HEK293T (cell line): ENCODE data around the gene KMT2E.

Source experiments
- CTCF ChIA-PET: fragments of 350-600 bp; formaldehyde crosslinking; extraction: SDS; loops from one replicate; lab custom pipeline; 2021; ENCODE audit warnings: antibody characterized with exemption, inconsistent platforms; lab: Yijun Ruan, JAX
- POLR2A ChIA-PET: fragments of 350-600 bp; formaldehyde crosslinking; extraction: SDS; loops from one replicate; lab custom pipeline; 2020; ENCODE audit warnings: antibody characterized with exemption, inconsistent platforms; lab: Yijun Ruan, JAX
- DNase-seq: peaks from one replicate; pipeline ENCODE4 v3.0.0; 2012; ENCODE audit warnings: mixed read lengths; ENCODE audit errors: extremely low spot score
- ARNT ChIP-seq: fragments of 450-650 bp; IDR thresholded peaks from 2 replicates; pipeline ENCODE4 v1.6.1; 2017; ENCODE audit warnings: mild to moderate bottlenecking
- BHLHE40 ChIP-seq: fragments of 450-650 bp; IDR thresholded peaks from 2 replicates; pipeline ENCODE4 v1.6.1; 2016; ENCODE audit warnings: mild to moderate bottlenecking, moderate library complexity, borderline replicate concordance
- CTBP1 ChIP-seq: fragments of 450-650 bp; IDR thresholded peaks from 2 replicates; pipeline ENCODE4 v1.6.1; 2016; ENCODE audit warnings: borderline replicate concordance
- ELF4 ChIP-seq: fragments of 450-650 bp; IDR thresholded peaks from 2 replicates; pipeline ENCODE4 v1.6.1; 2017; ENCODE audit warnings: antibody characterized with exemption
- FOXA1 ChIP-seq: fragments of 450-650 bp; IDR thresholded peaks from 2 replicates; pipeline ENCODE4 v1.6.1; 2016; ENCODE audit warnings: mild to moderate bottlenecking
- FOXK2 ChIP-seq: fragments of 450-650 bp; IDR thresholded peaks from 2 replicates; pipeline ENCODE4 v1.6.1; 2016; ENCODE audit warnings: mild to moderate bottlenecking
- FOXM1 ChIP-seq: fragments of 450-650 bp; IDR thresholded peaks from 2 replicates; pipeline ENCODE4 v1.6.1; 2017; ENCODE audit warnings: mild to moderate bottlenecking, borderline replicate concordance
- HDGF ChIP-seq: fragments of 450-650 bp; IDR thresholded peaks from 2 replicates; pipeline ENCODE4 v1.6.1; 2017; ENCODE audit warnings: antibody characterized with exemption, borderline replicate concordance
- L3MBTL2 ChIP-seq: fragments of 450-650 bp; conservative IDR thresholded peaks from 2 replicates; pipeline ENCODE4 v1.6.1; 2016; ENCODE audit warnings: mild to moderate bottlenecking
- LEF1 ChIP-seq: fragments of 450-650 bp; IDR thresholded peaks from 2 replicates; pipeline ENCODE4 v1.6.1; 2017; ENCODE audit warnings: mild to moderate bottlenecking, borderline replicate concordance
- NFRKB ChIP-seq: fragments of 450-650 bp; IDR thresholded peaks from 2 replicates; pipeline ENCODE4 v1.6.1; 2016; ENCODE audit warnings: mild to moderate bottlenecking, moderate library complexity
- SP1 ChIP-seq: fragments of 450-650 bp; IDR thresholded peaks from 2 replicates; pipeline ENCODE4 v1.6.1; 2017
- SUZ12 ChIP-seq: fragments of 450-650 bp; IDR thresholded peaks from 2 replicates; pipeline ENCODE4 v1.6.1; 2016; ENCODE audit warnings: mild to moderate bottlenecking
- TARDBP ChIP-seq: fragments of 450-650 bp; IDR thresholded peaks from 2 replicates; pipeline ENCODE4 v1.6.1; 2016
- ZNF384 ChIP-seq: fragments of 450-650 bp; IDR thresholded peaks from 2 replicates; pipeline ENCODE4 v1.6.1; 2016
- TF ChIP-seq, protein P1 (sequence below): fragments of 450-650 bp; IDR thresholded peaks from 2 replicates; pipeline ENCODE4 v1.6.1; 2016

The KMT2E gene

DNA sequence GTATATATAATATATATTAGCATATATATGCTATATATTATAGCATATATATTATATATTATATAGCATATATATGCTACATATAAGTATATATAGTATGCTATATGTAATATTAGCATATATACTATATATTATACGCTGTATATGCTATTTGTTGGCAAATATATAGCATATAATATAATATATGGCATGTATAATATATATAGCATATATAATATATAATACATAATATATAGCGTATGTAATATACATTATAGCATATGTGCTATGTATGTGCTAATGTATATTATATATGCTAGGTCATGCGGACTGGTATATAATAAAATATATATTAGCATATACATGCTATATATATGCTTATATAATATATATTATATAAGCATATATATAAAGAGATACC is 72.8 kb downstream of the KMT2E start:
- DNase-seq, result no peak
- ChIA-PET CTCF (no interaction called here), POLR2A (no interaction called here)
- TF ChIP-seq FOXA1 (no peak), L3MBTL2 (no peak)

DNA sequence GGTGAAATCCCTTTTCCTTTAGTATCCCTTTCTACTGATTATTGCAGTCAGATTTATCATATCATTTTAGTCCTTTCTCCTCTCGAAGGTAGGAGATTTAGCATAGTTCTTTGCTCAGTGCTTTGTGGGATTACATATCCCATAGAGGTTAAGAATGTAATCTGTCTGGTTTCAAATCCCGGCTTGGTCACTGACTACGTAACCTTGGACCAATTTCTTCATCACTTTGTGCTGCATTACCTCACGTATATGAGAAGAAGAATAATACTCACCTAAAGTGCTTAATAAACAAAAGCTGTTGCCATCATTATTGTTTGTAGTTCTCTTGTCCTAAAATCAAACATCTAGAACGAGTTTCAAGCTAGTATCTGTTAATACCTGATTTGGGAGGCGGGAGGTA is 74.0 kb downstream of the KMT2E start:
- DNase-seq, result no peak
- ChIA-PET CTCF (no interaction called here), POLR2A (no interaction called here)
- TF ChIP-seq, protein P1, sequence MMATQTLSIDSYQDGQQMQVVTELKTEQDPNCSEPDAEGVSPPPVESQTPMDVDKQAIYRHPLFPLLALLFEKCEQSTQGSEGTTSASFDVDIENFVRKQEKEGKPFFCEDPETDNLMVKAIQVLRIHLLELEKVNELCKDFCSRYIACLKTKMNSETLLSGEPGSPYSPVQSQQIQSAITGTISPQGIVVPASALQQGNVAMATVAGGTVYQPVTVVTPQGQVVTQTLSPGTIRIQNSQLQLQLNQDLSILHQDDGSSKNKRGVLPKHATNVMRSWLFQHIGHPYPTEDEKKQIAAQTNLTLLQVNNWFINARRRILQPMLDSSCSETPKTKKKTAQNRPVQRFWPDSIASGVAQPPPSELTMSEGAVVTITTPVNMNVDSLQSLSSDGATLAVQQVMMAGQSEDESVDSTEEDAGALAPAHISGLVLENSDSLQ, result no peak
- TF ChIP-seq HDGF, result no peak
- TF ChIP-seq FOXA1, result no peak
- no peak for TF ChIP-seq ARNT
- no peak for TF ChIP-seq SP1
- TF ChIP-seq L3MBTL2, result no peak
- TF ChIP-seq BHLHE40, result no peak
- TF ChIP-seq CTBP1, result no peak
- TF ChIP-seq SUZ12, result no peak
- TF ChIP-seq NFRKB, result no peak
- no peak for TF ChIP-seq FOXM1
- TF ChIP-seq TARDBP, result no peak
- TF ChIP-seq LEF1, result no peak
- no peak for TF ChIP-seq ZNF384
- no peak for TF ChIP-seq FOXK2
- no peak for TF ChIP-seq ELF4

DNA sequence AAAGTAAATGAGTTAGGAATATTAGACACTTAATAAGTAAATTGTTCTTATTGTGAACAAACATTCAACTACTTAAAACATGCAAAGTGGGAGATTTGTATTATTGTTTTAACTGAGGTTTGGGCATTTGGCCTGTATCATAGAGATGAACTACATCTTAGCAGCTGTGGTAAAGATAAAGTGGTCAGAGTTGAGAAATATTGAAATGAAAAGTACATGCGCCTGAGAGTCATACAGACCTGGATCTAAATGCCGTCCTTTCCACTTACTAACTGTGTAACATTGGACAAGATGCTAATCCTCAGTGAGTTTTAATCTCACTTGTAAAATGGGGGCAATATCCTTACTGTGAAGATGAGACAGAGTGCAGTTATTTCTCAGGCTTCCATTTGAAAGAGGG is 74.5 kb downstream of the KMT2E start:
- no peak for DNase-seq
- TF ChIP-seq BHLHE40 (no peak), CTBP1 (no peak), ARNT (no peak), SP1 (no peak), L3MBTL2 (no peak), FOXA1 (no peak), NFRKB (no peak), FOXK2 (no peak), SUZ12 (no peak), ELF4 (no peak), LEF1 (no peak)
- TF ChIP-seq, protein P1, result no peak
- ChIA-PET POLR2A (no interaction called here), CTCF (no interaction called here)

DNA sequence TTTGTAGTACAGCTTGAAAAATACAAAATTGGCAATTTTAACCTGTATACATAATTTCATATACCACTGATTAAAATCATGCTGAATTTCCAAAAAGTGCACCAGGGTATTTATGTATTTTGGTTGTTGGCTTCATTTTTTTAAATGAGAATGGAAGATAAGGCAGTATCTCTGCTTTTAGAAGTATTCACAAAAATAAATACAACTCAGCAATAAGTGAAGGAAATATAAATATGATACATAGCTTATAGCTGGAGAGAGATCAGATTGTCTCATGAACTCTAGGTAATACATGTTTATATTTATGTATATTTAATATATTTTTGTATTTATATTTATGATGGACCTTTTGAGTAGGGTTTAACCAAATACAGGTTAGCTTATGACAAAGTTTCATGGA is 81.0 kb downstream of the KMT2E start:
- ChIA-PET CTCF (interaction anchor here (1.2 kb wide), 1 partner anchor 113 kb away, joined by 3 read pairs; no protein-coding TSS in a partner anchor), POLR2A (no interaction called here)
- no peak for DNase-seq
- TF ChIP-seq ZNF384 (no peak), BHLHE40 (no peak), ELF4 (no peak), CTBP1 (no peak), TARDBP (no peak), L3MBTL2 (no peak), SUZ12 (no peak), NFRKB (no peak)
- TF ChIP-seq, protein P1, result no peak

DNA sequence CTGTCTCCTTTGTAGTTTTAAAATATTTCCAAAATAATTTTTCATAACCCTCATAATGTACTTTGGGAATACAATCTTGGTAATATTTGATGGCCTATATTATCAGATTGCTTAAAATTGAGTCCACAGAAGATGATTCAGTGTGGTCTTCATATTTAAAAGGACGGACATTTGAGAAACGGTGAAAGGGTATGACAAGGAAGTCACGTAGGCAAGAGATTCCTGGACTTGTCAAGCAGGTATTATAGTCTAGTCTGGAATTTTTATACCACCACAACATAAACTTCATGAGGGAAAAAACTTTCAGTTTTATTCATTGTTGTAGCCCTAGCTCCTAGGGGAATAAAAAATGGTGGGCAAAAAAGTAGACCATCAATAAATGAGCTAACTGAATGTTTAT is 82.3 kb downstream of the KMT2E start:
- DNase-seq, result no peak
- TF ChIP-seq SP1 (no peak), ZNF384 (no peak), CTBP1 (no peak), HDGF (no peak), BHLHE40 (no peak), L3MBTL2 (no peak), TARDBP (no peak), FOXA1 (no peak), FOXK2 (no peak), FOXM1 (no peak), NFRKB (no peak), SUZ12 (no peak), LEF1 (no peak)
- TF ChIP-seq, protein P1, result no peak
- CTCF ChIA-PET, result no interaction called here
- POLR2A ChIA-PET, result no interaction called here

DNA sequence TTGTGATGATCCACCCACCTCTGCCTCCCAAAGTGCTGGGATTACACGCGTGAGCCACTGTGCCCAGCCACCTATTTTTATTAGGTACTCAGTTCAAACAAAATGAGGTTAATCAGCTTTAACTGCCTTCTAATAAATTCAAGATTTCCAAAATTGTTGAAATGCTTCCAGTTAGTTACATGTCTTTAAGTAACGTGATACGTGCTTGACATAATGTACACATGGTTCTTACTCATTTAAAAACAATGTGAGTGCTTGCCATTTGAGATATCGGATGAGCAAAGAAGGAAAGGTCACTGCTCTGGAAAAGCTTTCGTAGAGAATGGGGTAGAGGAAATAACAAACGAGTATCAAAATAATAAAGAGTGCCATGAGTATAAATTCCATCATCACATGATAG is 83.6 kb downstream of the KMT2E start:
- TF ChIP-seq, protein P1, result no peak
- TF ChIP-seq ARNT, result no peak
- no peak for TF ChIP-seq FOXA1
- no peak for TF ChIP-seq LEF1
- DNase-seq, result no peak
- POLR2A ChIA-PET, result no interaction called here
- CTCF ChIA-PET, result interaction anchor here (0.6 to 0.8 kb wide), 2 partner anchors 72 to 960 kb away, joined by 4 read pairs; no protein-coding TSS in a partner anchor
